GM19240 (cell line): ENCODE measurements around the gene SAMD5.

ENCODE experiments used
- DNase-seq: peaks from one replicate; pipeline ENCODE4 v3.0.0; 2011; ENCODE audit warnings: low spot score; ENCODE audit not compliant: insufficient read length

The SAMD5 gene

DNA sequence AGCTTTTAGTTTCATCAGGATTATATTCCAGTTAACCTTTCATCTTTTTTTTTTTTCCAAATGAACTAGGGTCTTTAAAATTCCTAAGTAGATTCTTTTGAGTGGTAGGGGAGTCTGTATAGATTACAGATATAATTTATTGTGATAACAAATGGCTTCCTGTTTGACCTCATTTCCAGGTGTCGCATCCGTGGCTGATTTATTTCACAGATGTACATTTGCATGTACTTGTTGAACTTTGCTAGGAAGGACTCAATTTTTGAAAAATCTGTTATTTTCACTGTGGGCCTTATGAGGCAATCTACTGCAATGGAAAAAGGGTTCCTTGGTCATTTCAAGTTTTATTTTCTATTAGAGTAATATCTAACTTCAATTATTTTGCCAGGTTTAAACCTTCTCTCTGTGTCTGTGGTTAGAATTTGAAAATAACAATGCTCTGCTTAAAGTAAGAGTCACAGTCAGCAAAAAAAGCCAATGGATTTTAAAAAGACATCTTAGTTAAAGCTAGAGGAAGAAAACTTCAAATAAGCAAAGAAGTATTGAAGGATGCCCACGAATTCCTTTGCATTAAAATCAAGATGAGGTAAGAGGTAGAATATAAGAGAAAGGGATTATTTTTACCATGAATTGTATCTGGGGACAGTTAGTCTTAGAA lies 57.9 kb downstream of the SAMD5 start:
- no peak for DNase-seq

DNA sequence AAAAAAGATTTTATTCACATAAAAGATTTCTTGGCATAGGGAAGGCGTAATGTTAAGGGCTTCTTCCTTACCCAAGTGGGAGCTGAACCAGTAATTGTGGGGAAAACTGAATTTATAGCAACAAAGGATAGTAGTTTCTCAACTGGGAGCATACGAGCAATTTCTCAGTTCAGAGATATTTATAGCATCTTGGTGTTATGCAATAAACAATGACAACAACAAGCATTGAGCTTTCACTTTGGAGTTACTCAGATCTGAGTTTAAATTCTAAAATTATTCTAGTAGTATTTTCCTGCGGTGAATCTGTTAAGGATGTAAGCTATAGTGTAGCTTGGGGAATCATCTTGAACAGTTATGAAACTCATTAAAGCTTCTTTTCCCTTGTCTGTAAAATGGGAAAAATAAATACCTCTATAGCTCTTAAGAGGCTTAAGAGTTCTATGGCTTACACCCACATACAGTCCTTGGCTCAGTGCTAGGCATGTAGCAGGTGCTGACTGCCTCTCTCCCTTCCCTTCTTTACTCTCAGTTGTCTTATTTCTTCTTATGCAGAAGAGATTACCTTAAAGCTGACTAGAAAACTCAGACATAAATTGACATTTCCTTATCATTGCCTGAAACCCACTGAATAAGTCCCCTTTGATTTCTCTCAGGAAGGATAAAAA lies 58.8 kb downstream of the SAMD5 start:
- no peak for DNase-seq

DNA sequence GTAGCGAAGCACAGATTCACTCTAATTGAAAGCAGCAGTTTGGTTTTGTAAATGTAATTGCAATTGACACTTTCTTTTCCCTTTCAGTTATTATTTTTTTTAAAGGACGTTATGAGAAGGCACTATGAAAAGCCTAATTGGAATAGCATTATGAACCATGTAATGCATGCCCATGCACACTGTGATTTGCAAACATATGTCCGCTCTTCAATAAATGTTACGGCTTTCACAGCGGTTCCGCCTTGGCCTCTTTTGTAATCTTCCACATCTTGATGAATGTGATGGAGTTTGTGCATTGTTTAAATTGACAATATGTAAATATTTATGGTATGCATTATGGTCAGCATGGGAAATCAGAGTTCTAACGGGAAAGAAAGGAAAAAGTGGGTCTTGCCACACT lies 61.3 kb downstream of the SAMD5 start:
- DNase-seq: no peak

DNA sequence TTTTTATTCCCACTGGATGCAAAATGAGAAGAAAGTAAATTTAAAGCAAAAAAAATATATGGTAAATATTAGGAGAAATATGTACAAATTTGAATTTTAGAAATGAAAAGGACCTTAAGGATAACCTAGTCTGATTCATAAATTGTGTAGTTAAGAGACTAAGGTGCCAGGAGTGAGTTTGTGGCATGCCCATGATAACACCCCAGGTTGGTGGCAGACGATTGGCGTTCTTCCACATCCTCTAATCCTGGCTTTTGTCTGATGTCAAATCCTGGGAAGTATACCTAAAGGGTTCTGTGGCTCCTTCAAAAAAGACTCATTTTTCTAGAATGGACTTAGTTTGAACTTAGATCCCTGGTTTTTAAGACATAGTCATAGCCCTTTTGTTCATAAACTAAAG lies 62.2 kb downstream of the SAMD5 start:
- DNase-seq: no peak

DNA sequence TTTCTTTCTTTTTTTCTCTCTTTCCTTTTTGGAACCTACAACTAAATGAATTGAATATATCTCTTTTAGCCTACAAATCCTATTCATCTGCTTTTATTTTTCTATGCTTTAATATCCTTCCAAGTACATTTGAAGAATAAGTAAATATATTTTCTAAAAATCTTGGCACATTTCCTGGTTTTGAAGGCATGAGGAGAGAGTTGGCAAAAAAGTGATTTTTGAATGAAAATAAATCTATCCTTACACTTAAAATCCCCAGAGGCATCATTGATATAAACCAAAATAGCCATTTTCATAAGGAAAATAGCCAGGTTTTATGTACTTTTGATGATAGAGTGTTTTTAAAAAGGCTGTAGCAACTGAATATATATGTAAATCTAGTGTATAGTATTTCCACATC lies 69.0 kb downstream of the SAMD5 start:
- DNase-seq: no peak

DNA sequence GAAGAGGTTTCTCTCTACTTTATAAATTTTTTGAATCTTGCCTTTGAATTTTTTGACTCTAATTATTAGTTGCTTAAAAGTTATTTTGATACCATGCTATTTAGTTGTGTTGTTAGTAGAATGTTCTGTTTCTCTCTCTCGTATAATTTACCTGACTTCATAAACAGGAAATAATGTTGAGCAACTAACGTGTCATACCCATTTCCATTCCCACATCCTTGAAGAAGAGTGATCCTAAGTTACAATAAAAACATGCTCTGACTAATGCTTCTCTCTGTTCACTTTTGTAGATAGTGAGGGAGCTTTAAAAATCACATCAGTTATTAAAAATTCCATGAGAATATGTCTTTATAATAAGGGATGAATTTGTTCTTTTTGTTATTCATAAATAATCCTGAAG lies 69.7 kb downstream of the SAMD5 start:
- DNase-seq: no peak

DNA sequence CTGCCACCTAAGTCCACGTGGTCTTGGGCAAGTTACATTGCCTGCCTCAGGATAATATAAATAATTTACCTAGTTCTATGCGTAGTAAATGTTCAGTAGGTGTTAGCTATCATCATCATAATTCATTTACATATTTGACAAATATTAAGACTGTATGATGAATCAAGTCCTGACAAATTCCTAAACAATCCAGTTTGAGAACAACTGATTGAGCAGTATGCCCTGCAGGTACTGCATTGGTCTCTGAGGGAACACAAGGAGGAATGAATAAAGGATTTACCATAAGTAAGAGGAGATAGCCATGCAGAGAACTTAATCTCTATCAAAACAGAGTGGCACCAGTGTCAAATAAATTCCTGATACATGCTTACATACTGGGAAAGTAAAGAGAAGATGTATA lies 70.4 kb downstream of the SAMD5 start:
- DNase-seq: no peak

DNA sequence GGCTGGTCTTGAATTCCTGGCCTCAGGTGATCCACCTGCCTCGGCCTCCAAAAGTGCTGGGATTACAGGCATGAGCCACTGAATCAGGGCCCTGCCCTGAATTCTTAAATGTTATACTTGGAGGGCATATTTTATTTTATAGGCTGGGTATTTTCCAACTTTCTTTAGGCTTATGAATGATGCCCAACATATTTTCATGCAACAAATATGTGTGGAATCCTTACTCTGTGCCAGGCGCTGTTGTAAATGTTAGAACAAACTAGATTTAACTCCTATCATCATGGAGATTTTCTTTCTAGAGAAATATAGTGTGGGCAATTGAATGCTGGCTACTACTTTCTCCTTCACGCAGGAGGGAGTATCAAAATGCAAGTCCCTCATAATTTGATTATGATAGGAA lies 71.2 kb downstream of the SAMD5 start:
- DNase-seq: no peak

DNA sequence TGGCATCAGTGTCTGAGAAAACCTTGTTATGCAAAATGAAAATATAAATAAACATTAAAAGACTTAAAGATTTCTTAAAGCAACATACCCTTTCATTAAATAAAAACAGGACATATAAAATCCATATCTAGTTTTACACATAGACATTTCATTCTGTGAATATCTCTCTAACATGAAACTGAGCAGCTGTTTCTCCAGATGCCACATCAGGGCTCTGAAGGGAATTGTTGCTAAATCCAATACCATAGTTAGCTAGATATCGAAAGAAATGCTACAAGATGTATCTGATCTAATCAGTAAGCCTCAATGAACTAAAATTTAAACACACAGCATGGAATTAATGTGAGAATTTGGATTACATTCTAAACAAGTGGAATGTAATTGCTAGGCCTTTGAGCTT lies 74.5 kb downstream of the SAMD5 start:
- DNase-seq: no peak

DNA sequence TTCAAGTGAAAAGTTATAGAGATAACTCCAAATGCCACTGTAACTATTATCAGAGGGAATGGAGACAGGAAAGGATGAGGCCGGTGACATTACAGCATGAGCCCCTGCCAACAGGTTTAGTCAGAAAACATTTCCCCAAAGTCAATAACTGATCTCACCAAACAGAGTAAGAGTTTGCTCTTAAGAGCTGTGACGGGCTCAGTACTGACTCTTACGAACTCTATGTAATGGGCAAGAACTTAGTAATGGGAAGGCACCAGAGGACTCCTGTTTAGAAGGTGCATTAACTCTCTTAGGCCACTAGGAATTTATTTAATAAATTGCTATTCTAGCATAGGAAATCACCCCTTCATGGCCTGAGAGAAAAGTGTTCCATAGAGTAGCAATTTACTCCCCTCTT lies 76.8 kb downstream of the SAMD5 start:
- DNase-seq: no peak

DNA sequence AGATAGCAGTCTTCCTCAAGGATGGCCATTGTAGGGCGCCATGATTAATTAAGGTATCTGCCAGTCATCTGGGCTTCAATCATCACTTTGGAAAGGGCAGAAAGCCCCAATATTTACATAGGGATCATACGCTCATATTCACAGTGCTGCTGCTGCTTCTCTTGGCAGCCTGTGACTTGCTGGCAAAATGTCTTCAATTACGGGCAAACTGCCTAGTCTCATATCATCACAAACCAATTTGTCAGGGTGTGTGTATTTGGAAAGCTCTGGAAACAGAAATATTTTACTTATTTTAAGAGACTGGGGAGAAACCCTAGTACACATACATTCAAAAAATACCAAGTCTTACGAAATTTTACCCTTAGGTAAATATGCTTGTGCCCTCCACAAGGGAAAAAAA lies 77.6 kb downstream of the SAMD5 start:
- DNase-seq: no peak

DNA sequence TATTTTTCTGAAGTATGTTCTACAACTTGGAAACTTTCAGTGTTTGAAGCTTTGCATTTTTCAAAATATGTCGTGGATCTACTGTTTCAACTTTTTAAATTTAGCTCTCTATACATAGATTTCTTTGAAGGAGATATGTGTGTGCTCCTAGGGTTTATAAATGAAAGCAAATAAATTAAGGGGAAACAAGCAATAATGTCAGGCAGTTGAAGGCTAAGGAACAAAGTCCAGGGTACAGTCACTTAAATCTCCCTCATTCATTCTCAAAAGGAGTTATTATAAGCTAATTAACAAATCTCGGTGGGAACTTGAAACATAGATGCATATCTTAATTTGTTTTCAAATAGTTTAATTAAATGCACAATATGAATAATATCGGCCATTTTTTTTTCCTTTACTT lies 79.4 kb downstream of the SAMD5 start:
- DNase-seq: no peak

DNA sequence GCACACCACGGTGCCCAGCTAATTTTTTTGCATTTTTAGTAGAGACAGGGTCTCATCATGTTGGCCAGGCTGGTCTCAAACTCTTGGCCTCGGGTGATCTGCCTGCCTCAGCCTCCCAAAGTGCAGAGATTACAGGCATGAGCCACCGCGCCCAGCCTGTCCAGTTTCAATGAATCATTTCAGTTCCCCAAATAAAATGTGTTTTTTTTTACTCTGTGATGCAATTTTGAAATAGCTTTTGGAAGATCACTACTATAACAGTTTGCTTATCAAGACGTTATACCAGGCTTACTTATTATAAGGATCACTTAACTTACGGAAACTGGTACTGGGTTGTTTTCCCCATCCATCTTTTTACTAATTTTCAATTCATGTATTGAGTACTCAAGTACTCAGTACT lies 80.0 kb downstream of the SAMD5 start:
- DNase-seq: no peak

DNA sequence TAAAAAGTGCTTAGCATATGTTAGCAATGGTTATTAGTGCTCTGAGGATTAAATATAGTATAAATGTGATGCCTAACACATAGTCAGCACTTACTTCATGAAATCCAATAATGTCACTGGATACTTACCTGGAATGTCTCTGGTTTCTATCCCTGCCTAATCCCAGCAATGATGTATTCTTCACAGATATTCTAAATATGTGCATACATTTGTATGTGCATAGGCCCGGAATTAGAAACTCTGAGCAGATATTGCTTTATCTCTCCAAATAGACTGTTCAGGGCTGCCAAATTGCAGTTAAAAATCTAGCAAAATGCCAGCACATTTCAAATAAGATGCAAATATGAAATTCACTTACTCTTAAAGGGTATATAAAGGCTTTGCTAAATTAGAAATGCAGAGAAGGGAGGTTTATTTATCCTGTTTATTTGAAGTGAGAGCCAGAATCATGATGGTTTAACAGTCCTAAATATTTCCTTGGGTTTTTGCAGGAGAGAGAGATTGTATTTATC lies 81.3 kb downstream of the SAMD5 start:
- no peak for DNase-seq

DNA sequence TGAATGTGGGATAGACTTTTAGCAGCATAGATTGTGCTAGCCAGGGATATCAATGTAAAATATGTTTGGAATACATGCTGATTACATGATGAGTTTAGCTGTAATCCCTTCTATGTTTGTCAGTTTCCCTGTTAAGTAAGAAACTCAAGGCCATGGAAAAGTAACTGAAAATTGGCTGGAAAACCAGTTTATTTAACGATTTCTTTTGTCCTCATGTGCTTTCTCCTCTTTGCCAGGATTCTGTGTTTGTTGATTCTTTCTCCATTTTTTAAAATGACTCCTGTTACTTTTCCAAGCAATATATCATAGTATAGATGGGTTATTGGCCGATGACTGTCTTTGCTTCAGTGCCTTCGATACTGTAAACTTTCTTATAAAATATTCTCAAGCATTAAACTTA lies 87.5 kb downstream of the SAMD5 start:
- no peak for DNase-seq

DNA sequence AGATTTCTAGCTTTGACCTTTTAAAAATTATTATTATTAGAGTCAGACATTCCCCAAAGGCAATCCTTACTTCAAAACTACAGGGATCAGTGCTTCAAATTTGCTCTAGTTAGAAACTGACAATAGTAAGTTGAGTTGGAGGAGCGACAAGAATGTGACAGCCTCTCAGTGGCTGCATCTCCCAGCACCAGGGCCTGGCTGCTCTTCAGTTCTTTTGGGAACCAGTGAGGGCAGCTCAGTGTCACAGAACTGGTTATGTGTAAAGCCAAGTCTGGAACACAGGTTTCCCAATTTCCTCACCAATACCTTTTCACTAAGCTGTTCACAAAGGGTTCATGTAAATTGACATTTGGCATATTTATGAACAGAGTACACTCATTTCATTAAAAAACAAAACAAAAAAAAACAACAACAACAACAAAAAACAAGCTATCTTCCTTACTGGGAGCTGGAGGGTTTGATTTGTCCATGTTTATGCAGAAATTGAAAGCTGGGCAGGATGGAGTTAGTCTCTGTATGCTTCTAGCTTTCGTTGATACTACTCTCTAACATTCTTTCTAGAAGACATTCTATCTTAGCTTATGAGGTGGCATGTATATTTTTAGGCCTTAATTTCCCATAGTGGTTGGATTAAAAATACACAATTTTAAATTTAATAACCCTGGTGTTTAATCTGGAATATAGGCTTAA lies 95.0 kb downstream of the SAMD5 start:
- DNase-seq: no peak

DNA sequence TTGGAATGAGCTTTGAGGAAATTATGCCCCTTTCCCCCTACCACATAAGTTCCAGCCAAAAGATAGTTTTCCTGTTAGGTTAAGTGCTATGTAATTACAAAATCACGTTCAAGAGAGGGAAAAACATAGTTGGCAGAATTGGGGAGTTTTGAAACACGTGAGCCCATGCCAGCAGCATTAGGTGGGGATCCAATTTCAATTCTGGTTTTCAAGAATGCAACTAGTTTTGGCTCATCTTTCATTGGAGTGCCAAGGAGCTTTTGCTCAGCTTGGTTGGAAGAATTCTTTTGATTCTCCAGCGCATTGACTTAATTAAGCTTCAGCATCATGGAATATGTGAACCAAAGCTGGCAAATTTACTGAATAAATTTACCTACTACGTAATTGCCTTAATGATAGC lies 95.9 kb downstream of the SAMD5 start:
- no peak for DNase-seq

DNA sequence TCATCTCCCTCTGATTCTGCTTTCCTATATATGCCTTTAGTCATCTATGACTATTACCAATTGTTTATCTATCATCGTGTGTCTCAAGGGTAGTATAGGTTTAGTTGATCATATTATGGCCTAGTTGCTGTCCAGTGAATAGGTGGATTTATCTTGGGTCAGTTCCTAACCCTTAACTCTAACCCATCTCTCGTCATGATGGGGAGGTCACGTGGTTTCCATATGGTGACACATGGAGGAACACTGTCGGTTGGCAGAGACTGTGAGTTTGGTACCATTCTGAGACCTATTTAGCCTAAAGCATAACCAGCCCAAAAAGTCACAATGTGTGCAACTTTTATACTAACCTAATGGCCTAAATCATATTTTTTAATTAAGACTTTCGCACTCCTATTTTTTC lies 103.5 kb downstream of the SAMD5 start:
- no peak for DNase-seq

DNA sequence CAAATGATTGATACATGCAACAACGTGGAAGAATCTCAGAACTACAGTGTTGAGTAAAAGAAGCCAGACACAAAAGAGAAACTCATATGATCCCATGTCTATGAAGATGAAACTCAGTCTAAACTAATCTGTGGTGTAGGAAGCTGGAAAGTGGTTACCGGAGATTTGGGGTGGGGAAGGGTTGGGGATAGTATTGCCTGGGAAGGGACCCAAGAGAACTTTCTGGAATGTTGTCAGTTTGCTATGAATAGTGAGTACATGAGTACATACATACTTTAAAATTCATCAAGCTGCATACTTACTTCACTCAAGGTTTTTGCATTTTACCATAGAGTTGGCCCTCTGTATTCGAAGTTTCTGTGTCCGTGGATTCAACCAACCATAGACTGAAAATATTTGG lies 106.0 kb downstream of the SAMD5 start:
- no peak for DNase-seq

DNA sequence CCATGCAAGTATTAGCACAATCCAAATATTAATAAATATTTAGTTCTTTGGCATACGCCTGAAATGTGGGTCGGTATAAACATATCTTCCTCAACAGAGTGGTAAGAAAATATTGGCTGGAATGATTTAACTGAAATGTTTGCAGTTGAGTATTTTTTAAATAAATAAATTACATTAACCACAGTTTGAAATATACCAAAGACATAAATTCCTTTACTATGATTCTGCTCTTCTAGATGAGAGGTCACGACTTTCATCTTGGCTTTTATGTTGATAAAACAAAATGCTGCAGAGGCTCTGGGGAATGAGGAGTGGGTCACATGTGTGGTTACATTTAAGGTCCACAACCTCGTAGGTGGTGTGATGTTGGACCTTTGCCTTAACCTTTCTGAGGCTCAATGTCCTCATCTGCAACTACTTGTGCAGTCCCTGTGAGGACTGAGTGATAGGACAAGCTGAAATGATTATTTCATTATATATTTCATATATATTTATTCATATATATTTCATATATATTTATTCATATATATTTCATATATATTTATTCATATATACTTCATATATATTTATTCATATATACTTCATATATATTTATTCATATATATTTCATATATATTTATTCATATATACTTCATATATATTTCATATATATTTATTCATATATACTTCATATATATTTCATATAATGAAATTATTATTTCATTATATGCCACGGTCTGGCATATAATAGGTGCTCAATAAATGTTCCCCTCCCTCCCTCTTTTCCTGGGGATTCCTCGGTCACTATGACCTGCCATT lies 107.4 kb downstream of the SAMD5 start:
- no peak for DNase-seq

DNA sequence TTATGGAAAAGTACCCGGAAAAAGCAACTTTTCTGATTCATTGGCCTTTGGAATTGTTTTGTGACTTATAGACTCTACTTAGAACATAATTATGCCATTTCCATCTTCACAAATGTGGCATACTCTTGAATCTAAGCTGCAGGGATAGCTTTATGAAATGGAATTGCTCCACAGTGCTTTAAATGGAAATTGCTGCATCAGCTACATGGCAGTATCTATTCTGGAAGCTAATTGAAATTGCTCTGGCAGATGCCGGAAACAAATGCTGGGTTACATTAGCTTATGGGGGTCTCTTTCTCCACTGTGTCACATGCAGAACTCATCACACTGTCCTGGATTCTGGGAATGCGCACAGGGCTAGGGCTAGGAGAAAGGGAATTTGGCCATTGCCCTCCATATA lies 108.9 kb downstream of the SAMD5 start:
- DNase-seq: no peak

DNA sequence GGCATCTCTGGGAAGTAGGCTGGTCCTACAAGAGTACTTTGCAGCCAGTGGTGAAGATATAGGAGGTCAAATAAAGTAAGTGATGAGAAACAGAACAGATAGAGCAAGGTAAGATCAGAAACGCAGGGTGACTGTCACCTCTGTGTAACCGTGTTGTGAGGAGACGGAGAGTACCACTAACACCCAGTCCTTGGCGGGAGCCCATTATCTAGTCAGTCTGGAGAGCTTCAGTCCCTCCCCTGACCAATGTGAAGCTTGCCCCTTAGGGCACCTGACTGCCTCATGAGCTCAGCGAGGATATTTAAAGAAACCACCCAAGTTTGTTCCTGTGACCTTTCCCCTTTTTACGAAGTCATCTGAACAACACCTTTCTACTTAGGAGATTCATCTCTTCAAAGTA lies 110.0 kb downstream of the SAMD5 start:
- DNase-seq: no peak
